Stimulated activated naive CD8-positive, alpha-beta T cell treated with anti-CD3 and anti-CD28 coated beads, Interleukin-15, Interleukin-2, amounts not matched to agents 100 ng/mL and 50 ng/mL, for 24 hours (primary cell): Measurements from ENCODE around the gene TSFM.
A peak's percentile ranks its signal among the peaks of the same experiment; 100 is the strongest.

Experiments
- H3K27ac Mint-ChIP-seq: one replicate; pipeline ENCODE4 v1.8.0; 2021; ENCODE audit warnings: mild to moderate bottlenecking, mixed read lengths
- H3K27me3 Mint-ChIP-seq: one replicate; pipeline ENCODE4 v1.8.0; 2021; ENCODE audit warnings: mixed read lengths
- H3K36me3 Mint-ChIP-seq: one replicate; pipeline ENCODE4 v1.8.0; 2021; ENCODE audit warnings: low read depth, mixed read lengths
- H3K4me1 Mint-ChIP-seq: one replicate; pipeline ENCODE4 v1.8.0; 2021; ENCODE audit warnings: low read depth, mixed read lengths
- H3K4me3 Mint-ChIP-seq: one replicate; pipeline ENCODE4 v1.8.0; 2021; ENCODE audit warnings: mild to moderate bottlenecking, mixed read lengths
- H3K9me3 Mint-ChIP-seq: one replicate; pipeline ENCODE4 v1.8.0; 2021; ENCODE audit warnings: mixed read lengths

Gene TSFM

DNA sequence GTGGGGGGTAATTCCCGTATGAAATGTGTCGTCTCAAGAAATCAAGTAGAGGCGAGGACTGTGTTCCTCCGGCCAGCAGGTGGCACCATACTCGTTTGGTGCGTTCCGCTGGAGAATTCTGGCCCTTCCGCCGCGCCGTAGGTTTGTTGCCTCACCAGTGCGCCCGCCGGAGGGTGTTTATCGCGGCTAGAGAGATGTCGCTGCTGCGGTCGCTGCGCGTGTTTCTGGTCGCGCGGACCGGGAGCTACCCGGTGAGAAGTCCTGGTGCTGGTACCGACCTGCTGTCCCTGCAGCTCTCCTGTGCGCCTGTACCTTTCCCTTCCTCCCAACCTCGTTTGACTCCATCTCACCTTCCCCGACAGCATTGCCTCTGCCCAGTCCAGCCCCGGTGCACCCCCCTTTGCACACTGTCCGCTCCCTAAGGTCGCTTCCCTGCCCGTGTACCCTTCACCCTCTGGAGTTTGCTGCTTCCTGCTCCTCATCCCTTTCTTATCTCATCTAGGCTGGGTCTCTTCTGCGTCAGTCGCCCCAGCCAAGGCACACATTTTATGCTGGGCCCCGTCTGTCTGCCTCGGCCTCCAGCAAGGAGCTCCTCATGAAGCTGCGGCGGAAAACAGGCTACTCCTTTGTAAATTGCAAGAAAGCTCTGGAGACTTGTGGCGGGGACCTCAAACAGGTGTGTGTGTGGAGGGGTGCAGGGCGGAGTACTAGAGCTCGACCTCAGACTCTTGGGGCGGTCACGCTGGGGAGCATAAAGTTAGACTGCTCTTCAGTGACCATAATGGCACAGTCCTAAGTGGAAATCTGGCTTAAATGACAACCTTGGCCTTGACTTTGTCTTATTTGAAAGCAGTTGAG, at the start of gene TSFM:
TSFM (plus strand) TSS at position 180 of the 858 bp plus-strand sequence; CDS start at position 195, 15 bp downstream.
- H3K27me3 Mint-ChIP-seq: no peaks in the 10 kb centered on the region
- H3K36me3 Mint-ChIP-seq: peaks cover 36% of the 10 kb centered on the region
- peaks cover 33% of the 10 kb centered on the region for H3K4me1 Mint-ChIP-seq
- peak within 1 kb of the TSS; percentile 98 for H3K4me3 Mint-ChIP-seq
- H3K27ac Mint-ChIP-seq: peak within 1 kb of the TSS; percentile 99
- no peaks in the 10 kb centered on the region for H3K9me3 Mint-ChIP-seq

DNA sequence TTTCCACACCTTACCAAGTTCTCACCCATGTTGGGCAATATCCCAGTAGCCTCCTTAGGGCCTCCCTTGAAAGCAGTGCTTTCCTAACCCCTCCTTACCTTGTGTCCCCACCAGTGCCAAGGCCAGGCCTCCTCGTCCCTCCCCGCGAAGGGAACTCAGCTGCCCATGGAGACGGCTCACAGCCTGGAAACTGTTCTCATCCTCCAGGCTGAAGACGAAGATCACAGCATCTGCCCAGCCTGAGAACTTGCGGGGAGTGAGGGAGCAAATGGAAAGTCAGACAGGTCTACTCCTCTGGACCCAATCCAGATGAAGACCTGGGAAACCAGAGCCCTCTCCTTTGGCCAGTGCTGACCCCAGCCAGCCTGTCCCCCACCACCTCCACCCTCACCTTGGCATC, 48.7 kb upstream of the TSFM start:
- Mint-ChIP-seq H3K27ac (no peak overlapping the region), H3K27me3 (no peaks in the 10 kb centered on the region), H3K4me3 (no peak overlapping the region), H3K9me3 (no peaks in the 10 kb centered on the region), H3K36me3 (peaks cover 56% of the 10 kb centered on the region), H3K4me1 (peaks cover 16% of the 10 kb centered on the region)

DNA sequence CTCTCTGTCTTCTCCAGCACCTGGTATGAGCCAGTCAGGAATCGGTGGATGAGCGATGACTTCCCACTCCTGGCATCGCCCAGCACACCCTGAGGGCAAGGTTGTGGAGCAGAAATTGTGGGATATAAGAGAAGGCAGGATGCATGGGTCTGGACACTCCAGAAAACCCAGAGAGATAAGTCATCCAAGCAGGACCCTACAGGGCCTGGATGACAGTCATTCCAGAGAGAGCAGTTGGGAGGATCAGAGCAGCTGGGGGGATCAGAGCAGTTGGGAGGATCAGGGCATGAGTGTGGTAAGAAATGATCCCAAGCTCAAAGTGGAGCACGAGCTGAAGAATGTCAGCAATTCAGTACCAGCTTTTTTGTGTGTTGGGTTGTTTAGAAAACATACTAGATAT, 48.0 kb upstream of the TSFM start:
- Mint-ChIP-seq H3K27ac (no peak overlapping the region), H3K27me3 (no peaks in the 10 kb centered on the region), H3K9me3 (no peaks in the 10 kb centered on the region), H3K36me3 (peaks cover 62% of the 10 kb centered on the region), H3K4me1 (peaks cover 23% of the 10 kb centered on the region), H3K4me3 (no peak overlapping the region)

DNA sequence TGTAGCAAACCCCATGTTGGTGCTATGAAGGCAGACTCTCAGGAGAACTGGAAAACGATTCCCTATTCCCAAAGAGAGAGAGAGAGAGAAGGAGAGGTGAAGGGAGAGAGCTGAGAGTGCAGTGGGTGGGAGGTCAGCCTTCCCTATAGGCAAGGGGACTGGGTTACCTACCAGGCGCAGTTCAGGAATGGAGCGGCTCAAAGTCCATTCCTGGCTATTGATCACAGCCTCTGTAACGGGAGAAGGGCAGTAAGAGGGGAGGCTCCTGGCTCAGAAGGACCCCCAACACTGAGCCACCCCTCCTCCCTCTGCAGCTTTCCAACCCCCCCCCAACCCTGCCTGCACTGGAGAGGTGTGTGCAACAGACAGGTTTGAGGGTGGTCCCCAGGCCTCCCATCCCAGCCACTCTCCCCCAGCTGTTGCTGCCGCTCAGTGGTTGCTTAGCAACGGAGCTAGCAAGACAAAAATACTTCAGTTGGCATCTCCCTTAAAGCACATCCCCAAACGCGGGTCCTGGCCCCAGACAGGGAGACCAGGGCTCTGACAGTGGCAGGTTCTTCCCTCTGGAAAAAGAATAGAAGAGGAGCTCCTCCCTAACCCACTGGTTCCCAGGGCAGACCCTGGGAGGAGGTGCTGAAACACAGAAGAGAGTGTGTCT, 47.3 kb upstream of the TSFM start:
- H3K27ac Mint-ChIP-seq: peak overlapping the region; percentile 70
- peaks cover 55% of the 10 kb centered on the region for H3K36me3 Mint-ChIP-seq
- H3K4me1 Mint-ChIP-seq: peaks cover 29% of the 10 kb centered on the region

DNA sequence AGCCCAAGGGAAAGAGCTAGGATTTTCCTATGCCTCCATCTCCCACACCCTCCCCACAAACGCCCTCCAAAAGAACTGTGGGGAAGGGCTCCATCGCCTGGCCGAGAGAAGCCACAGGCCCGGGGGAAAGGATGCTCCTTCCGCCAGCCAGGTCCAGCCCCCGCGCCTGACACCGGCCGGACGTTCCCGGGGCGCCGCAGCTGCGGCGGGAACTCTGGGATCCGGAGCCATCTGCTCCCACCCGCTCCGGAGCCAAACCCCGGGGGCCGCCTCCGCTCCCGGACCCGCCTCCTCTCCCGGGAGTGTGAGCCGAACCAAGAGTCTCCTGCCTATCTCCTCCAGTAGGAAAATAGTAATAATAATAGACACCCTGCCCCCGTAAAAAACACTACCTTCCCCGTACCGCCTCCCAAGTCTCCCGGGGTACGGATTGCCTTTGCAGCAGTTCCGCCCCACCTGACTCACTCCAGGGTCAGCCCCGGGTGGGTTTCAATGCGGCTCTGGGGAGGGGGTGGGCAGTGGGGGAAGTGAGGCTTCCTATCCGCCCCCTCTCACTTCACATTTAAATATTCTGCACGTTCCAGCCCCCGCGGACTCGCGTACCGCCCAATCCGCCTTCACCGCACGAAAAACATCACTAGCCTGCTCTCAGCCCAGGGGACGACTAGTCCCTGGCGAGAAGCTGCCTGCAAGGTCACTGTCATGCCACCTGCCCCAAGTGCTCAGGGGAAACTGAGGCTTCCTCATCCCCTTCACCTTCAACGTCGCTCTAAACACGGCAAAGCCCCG, 46.4 kb upstream of the TSFM start:
- Mint-ChIP-seq H3K4me3 (no peak overlapping the region), H3K9me3 (no peaks in the 10 kb centered on the region), H3K4me1 (peaks cover 38% of the 10 kb centered on the region), H3K27me3 (no peaks in the 10 kb centered on the region), H3K36me3 (peaks cover 49% of the 10 kb centered on the region), H3K27ac (no peak overlapping the region)

More for the DNA sequence above, 47.3 kb upstream of the TSFM start:
- Mint-ChIP-seq H3K27me3 (no peaks in the 10 kb centered on the region), H3K4me3 (no peak overlapping the region), H3K9me3 (no peaks in the 10 kb centered on the region)

DNA sequence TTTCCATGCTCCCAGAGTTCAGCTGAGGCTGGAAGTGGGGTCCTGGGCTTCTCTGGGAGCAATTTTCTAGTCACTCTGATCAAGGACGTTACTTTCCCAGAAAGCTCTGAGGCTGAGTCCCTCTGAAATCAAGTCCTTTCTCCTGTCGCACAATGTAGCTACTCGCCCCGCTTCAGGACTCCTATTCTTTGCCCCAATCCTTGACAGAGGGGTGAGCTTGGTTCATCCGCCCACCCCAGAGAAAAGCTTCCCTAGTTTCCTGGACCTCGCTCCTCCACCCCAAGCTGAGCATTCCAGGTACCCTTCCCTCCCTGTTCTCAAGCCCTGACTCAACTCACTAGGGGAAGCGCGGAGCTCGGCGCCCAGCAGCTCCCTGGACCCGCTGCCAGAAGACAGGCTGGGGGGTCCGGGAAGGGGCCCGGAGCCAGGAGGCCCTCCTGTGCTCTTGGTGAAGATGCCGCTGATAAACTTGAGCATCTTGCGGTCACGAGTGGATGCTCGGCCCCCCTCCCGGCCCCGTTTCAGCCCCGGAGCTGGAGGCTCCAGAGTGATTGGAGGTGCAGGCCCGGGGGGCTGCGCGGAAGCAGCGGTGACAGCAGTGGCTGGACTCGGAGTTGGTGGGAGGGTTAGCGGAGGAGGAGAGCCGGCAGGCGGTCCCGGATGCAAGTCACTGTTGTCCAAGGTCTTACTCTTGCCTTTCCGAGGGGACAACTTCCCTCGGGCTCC, 45.7 kb upstream of the TSFM start:
- Mint-ChIP-seq H3K4me3 (no peak overlapping the region), H3K27me3 (no peaks in the 10 kb centered on the region), H3K9me3 (no peaks in the 10 kb centered on the region), H3K27ac (no peak overlapping the region), H3K4me1 (peaks cover 41% of the 10 kb centered on the region), H3K36me3 (peaks cover 45% of the 10 kb centered on the region)

DNA sequence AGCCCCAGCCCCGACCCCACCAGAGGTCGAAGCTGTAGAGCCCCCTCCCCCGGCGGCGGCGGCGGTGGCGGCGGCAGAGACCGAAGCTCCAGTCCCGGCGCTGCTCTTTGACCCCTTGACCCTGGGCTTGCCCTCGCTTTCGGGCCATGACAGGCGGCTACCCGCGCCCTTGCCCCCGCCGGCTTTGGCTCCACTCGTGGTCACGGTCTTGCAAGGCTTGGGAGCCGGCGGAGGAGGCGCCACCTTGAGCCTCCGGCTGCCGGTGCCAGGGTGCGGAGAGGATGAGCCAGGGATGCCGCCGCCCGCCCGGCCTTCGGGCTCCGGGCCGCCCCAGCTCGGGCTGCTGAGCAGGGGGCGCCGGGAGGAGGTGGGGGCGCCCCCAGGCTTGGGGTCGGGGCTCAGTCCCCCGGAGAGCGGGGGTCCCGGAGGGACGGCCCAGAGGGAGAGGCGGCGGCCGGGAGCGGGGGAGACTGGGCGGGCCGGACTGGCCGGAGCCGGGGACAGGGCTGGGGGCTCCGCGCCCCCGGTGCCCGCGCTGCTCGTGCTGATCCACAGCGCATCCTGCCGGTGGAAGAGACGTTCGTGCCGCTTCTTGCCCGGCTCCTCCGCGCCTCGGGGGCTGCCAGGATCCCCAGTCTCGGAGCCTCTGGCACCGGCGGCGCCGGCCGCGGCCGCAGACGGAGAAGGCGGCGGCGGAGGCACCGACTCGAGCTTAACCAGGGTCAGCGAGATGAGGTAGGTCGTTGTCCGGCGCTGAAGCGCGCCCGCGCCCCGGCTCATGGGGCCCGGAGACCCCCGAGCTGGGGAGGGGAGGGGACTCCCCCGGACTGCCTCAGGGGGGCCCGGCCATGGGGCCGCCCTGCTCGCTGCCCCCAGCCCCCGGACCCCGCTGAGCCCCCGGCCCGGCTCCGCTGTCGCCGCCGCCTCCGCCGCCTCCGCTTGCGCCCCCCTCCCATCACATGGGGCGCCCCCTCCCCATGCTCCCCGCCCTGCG, 44.8 kb upstream of the TSFM start:
- Mint-ChIP-seq H3K9me3 (no peaks in the 10 kb centered on the region), H3K27me3 (no peaks in the 10 kb centered on the region), H3K36me3 (peaks cover 38% of the 10 kb centered on the region), H3K4me3 (no peak overlapping the region), H3K27ac (no peak overlapping the region), H3K4me1 (peaks cover 47% of the 10 kb centered on the region)

DNA sequence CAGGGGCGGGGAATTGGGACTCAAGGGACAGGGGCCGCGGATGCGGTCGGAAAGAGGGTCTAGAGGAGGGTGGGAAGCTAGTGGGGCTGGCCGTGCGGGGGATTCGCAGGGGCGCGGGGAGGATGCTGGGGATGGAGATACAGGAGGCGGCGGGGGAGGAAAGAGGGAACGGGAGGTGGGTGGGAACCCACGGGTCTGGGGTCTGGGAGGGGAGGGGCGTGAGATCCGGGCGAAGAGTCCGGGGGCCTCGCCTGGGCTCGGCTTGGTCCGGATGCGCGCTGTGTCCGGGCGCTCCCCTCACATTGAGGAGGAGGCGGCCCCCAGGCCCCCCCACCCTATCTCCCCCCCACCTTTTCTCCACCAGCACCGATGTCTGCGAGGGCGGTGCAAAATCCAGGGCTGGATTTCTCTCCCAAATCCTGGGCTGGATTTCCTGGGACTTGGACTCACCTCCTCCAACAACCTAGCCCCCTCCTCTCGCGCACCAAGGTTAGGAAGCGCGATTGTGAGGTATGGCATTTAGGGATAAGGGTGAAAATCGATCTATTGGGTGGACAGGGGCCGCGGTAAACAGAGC, 43.8 kb upstream of the TSFM start, which contains the start of gene AGAP2:
AGAP2 (minus strand) TSS at position 82 of the 577 bp plus-strand sequence. CDS start 496 bp downstream, outside the sequence.
- H3K27ac Mint-ChIP-seq: peak within 1 kb of the TSS; percentile 71
- peaks cover 28% of the 10 kb centered on the region for H3K36me3 Mint-ChIP-seq
- peaks cover 49% of the 10 kb centered on the region for H3K4me1 Mint-ChIP-seq
- no peaks in the 10 kb centered on the region for H3K9me3 Mint-ChIP-seq
- no peaks in the 10 kb centered on the region for H3K27me3 Mint-ChIP-seq
- H3K4me3 Mint-ChIP-seq: peak within 1 kb of the TSS; percentile 64

DNA sequence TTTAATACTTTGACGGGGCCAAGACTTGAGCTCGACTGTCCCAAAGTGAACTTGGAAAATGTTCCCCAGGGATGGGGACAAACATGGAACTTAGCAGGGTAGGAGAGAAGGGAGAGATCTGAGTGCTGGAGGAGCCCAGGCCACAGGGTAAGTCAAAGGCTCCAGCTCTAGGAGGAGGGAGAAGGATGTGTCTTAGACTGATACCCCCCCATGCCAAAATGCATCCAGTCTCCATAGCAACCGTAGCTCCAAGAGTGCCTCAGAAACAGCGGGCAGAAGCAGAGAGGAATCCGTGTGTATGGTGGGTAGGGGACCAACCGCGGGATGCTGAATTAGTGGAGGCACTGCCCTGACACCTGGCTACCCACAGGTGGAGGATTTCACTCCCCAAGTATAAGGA, 43.2 kb upstream of the TSFM start:
- H3K9me3 Mint-ChIP-seq: no peaks in the 10 kb centered on the region
- H3K4me1 Mint-ChIP-seq: peaks cover 55% of the 10 kb centered on the region

DNA sequence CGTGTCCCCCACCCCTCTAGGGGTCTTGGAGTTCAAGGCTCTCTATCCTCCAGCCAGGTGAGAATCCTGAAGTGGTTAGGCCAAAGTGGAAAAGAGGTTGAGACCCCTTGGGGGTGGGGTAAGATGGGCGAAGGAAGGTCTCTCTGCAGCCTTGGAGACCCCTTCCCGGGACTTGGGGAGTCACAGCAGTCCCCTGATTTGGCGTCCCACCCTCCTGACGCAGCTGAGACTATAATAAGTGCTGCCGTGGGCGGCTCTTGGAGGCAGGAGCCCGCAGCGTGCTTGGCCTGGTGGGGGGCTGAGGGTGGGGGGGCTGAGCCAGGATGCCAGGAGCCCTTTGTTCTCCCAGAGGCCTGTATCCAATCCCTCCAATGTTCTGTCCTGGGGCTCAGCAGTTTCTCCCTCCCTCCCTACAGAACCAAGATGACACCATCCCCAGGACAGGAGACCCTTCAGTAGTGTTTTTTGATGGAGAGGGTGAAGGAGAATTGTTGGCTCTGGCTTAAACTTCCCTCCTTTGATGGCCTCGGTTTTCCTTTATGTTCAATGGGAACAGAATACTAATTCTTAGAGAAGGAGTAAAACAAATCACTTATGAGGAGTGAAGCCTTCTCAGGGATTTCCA, 42.6 kb upstream of the TSFM start:
- H3K4me1 Mint-ChIP-seq: peaks cover 56% of the 10 kb centered on the region
- H3K36me3 Mint-ChIP-seq: peaks cover 16% of the 10 kb centered on the region
- H3K27ac Mint-ChIP-seq: no peak overlapping the region
- peak overlapping the region; percentile 64 for H3K4me3 Mint-ChIP-seq
- H3K27me3 Mint-ChIP-seq: no peaks in the 10 kb centered on the region
- no peaks in the 10 kb centered on the region for H3K9me3 Mint-ChIP-seq

More for the DNA sequence above, 43.2 kb upstream of the TSFM start:
- peaks cover 23% of the 10 kb centered on the region for H3K36me3 Mint-ChIP-seq
- peak overlapping the region; percentile 71 for H3K27ac Mint-ChIP-seq
- H3K4me3 Mint-ChIP-seq: peak overlapping the region; percentile 64
- H3K27me3 Mint-ChIP-seq: no peaks in the 10 kb centered on the region

DNA sequence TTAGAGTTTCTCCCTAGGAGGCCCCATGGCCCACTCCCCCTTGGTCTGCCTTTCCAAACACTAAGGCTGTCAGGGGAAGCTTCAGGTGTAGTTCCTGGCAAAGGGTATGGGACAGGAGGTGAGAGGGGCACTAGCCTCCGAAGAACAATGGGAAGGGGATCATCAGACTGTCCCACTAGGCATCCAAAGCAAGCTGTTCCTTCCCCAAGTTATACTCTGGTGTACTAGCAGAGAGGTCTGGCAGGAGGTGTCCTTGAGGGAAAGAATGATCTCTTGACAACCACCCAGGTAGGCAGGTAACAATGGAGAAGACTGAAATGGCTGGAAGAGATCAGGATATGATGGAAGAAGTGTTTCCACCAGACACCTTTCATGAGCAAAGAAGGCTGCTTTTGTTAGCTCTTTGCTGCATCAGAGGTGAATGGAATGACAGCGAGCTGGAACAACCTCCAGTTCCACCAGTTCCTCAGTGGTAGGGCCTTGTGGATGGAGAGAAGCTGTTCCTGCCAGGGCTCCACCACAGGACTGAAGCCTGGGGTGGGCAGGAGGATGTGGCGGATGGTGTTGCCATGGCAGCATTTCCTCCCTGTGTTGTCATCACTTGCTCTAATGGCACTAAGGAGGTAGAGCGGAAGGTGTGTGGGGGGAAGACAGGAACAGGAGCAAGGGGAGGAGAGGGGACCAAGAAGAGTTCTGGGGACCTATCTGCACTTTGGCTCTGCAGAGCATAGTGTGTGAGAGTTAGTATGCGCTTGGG, 41.8 kb upstream of the TSFM start:
- H3K27me3 Mint-ChIP-seq: no peaks in the 10 kb centered on the region
- no peaks in the 10 kb centered on the region for H3K9me3 Mint-ChIP-seq
- H3K27ac Mint-ChIP-seq: peak overlapping the region; percentile 92
- H3K4me1 Mint-ChIP-seq: peaks cover 63% of the 10 kb centered on the region
- H3K36me3 Mint-ChIP-seq: peaks cover 18% of the 10 kb centered on the region
- peak overlapping the region; percentile 95 for H3K4me3 Mint-ChIP-seq

DNA sequence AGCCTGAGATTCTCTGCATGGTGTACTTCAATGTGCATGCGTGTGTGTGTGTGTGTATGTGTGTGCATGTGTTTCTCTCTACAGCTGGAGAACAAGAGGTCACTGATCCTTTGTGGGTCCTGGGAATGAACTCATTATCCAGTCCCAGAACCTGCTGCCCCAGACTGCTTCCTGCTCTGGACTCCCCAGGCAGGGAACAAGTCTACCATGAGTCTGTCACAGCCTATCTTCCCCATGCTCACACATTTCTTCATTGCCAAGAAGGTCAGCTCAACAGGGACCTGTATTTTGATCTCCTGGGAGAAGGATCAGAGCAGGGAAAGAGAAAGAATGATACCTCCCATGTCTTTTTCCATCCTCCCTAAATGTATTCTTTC, 41.2 kb upstream of the TSFM start:
- Mint-ChIP-seq H3K4me3 (peak overlapping the region; percentile 95), H3K36me3 (peaks cover 20% of the 10 kb centered on the region), H3K9me3 (no peaks in the 10 kb centered on the region), H3K27ac (peak overlapping the region; percentile 92), H3K4me1 (peaks cover 66% of the 10 kb centered on the region), H3K27me3 (no peaks in the 10 kb centered on the region)
